GM19193 (cell line): ENCODE results near the gene CTAG1A.
"Not testable (repeated sequence)": the region's sequence is repeated elsewhere in the genome, so short reads cannot be mapped to it uniquely, and the experiment has no call there.

Experiments used
- POLR2A ChIP-seq: IDR thresholded peaks from 4 replicates; pipeline ENCODE4 v1.6.1; 2011; ENCODE audit not compliant: insufficient read depth, insufficient read length; ENCODE audit errors: extremely low read depth

The CTAG1A gene

DNA sequence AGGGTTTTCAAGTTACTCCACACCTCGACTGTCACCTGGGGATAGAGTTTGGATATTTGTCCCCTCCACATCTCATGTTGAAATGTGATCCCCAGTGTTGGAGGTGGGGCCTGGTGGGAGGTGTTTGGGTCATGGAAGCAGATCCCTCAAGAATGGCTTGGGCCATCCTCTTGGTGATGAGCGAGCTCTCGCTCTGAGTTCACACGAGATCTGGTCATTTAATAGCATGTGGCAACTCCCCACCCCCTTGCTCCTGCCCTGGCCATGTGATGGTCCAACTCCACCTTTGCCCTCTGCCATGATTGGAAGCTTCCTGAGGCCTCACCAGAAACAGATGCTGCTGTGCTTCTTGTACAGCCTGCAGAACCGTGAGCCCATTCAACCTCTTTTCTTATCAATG lies 8.3 kb downstream of the CTAG1A start:
- no peak for TF ChIP-seq POLR2A

GRCh38 chrX:154594491-154594890 lies 9.6 kb downstream of the CTAG1A start:
- TF ChIP-seq POLR2A, result no peak

GRCh38 chrX:154595559-154596249 lies 10.8 kb downstream of the CTAG1A start:
- TF ChIP-seq POLR2A, result no peak

GRCh38 chrX:154596290-154596929 lies 11.5 kb downstream of the CTAG1A start:
- no peak for TF ChIP-seq POLR2A

DNA sequence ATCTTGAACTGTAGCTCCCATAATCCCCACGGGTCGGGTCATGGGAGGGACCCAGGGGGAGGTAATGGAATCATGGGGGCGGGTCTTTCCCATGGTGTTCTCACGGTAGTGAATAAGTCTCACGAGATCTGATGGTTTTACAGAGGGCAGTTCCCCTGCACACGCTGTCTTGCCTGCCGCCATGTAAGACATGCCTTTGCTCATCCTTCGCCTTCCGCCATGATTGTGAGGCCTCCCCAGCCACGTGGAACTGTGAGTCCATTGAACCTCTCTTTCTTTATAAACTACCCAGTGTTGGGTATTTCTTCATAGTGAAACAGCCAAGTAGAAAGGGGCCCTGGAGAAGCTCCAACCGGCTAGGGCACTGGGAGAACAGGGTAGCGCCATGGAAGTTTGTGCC lies 12.3 kb downstream of the CTAG1A start:
- TF ChIP-seq POLR2A, result no peak

DNA sequence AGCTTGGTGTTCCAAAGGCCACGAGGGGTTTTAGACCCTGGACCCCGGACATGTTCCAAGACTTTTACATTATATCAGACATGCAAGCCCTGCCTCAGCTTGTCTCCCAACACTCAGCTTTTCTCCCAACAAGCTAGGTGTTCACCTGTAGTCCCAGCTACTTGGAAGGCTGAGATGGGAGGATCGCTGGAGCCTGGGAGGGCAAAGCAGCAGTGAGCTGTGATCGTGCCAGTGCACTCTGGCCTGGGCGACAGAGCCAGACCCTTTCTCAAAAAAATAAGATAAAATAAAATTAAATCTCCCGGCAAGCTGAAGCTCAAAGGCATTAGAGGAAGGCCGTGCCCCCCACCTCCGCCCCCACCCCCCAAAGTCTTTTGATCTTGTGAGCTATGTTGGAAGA lies 13.7 kb downstream of the CTAG1A start:
- TF ChIP-seq POLR2A, result no peak

DNA sequence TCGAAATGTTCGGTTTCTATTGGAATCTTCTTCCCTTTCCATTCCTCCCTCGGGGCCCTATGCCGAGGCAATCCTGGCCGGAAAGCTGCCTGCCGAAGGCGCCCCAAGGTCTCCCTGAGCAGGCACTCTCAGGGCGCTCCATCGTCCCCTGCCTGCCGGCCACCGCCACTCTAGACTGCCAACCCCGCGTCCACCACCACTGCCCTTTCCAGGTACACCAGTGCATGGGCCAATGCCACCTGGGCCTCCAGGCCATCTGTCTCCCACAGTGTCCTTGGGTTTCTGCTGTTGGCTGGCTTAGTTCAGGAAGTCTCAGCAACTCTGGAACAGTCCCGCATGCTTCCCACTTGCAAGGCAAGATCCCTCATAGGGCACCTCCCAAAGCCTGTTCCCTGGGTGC lies 14.6 kb downstream of the CTAG1A start:
- no peak for TF ChIP-seq POLR2A

GRCh38 chrX:154600759-154601374 lies 15.9 kb downstream of the CTAG1A start:
- no peak for TF ChIP-seq POLR2A

- TF ChIP-seq POLR2A, result no peak
Measured at GRCh38 chrX:154602226-154602625, 17.3 kb downstream of the CTAG1A start.

- TF ChIP-seq POLR2A, result no peak
Measured at GRCh38 chrX:154602766-154603437, 18.0 kb downstream of the CTAG1A start.

GRCh38 chrX:154603438-154604430 lies 18.8 kb downstream of the CTAG1A start:
- TF ChIP-seq POLR2A, result no peak

- no peak for TF ChIP-seq POLR2A
Measured at GRCh38 chrX:154605566-154605965, 20.6 kb downstream of the CTAG1A start.

DNA sequence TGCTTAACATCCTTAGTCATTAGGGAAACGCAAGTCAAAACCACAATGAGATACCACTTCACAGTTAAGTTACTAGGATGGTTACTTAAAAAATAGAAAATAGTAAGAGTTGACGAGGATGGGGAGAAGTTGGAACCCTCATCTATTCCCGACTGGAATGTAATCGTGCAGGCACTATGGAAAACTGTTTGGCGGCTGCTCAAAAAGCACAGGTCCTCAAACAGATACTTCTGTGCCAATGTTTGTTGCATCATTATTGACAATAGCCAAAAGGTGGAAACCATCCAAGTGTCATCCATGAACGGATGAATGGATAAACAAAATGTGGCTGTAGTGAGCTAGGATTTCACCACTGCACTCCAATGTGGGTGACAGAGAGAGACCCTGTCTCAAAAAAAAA lies 22.4 kb downstream of the CTAG1A start:
- no peak for TF ChIP-seq POLR2A

GRCh38 chrX:154619182-154619581 lies 34.2 kb downstream of the CTAG1A start, which contains the start of gene CTAG1B:
Gene CTAG1B (minus strand): TSS chrX:154619282. CDS start chrX:154619218, 64 bp downstream.
- not testable (repeated sequence) for TF ChIP-seq POLR2A
